HG03571 (cell line): ENCODE measurements around the gene RLIM.
A peak's percentile ranks its signal among the peaks of the same experiment; 100 is the strongest.

ENCODE experiments used
- ATAC-seq: cut with Tn5 transposase; IDR thresholded peaks from one replicate; pipeline ENCODE4 v1.9.1; 2021; ENCODE audit not compliant: unreplicated experiment

Gene RLIM

DNA sequence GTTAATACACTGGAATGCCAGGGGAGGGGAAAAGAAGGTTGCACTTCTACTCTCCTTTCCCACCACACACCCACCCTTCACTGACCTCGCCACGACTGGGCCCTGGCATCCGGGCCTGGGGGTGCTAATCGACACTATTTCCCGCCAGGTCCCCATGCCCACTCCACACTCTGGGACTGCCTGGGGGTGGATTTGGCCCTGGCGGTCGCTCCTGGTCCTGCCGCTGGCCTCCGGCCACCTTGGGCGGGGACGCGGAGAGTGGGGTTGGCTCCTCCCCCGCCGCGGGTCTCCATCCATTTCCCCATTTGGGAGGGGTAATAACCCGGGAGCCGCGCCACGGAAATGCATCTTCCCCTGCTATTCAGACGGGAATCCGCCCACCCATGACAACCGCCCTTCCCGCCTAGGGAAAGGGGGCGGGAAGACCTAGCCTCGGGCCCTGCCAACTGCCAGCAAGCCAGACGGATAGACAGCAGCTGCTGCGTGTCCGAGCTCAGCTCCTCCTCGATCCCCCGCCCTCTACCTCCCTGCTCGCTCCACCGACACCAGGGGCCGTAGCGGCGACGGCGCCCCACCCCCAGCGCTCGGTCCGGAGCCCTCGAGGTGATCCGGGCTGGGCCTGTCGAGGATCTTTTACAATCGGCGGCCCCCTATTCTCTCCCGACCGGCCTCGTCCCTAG lies 78.1 kb downstream of the RLIM start:
- peak; percentile 59 for ATAC-seq

DNA sequence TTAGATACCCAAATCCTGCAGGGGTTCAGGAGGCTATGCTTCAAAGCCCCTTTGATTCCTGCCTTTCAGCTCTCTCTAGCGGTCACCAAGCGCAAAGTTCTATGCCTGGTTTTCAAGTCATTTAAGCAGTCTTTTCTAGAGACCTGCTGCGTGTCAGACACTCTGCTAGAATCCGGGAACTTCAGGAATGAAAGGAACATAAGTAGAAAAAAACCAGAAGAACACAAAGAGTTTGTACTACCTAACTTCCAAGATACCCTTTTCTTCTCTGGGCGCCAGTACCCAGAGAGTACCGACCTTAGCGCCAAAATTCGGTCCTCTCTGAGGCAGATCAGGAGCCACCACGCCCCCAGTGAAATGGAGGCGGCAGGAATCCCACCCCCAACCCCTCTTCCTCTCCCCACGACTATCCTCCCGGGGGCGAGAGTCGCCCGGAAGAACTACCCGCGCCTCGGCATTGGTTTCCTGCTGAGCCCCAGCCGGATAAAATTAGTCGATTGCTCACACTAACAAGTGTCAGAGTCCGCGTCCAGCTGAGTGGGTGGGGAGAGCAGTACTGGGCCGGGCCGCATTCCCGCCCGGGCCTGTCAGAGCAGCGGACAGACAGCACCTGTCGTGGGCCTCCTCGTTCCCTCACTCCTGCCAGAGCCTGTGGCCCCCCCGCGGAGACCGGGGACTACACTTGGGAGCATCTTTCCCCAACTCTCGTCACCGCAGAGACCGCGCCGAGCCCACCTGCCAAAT lies 78.8 kb downstream of the RLIM start:
- ATAC-seq: no peak
